IPS-20b (cell line): ENCODE measurements around the gene TNNI3.
"Not testable (repeated sequence)": the region's sequence is repeated elsewhere in the genome, so short reads cannot be mapped to it uniquely, and the experiment has no call there.

ENCODE experiments used
- H3K27ac ChIP-seq: one replicate; pipeline ENCODE4 v1.5.1; 2013; ENCODE audit warnings: low read length
- H3K27me3 ChIP-seq: 2 replicates; pipeline ENCODE4 v1.6.1; 2013; ENCODE audit warnings: mild to moderate bottlenecking, low read length, inconsistent platforms; ENCODE audit not compliant: insufficient read depth
- H3K36me3 ChIP-seq: 2 replicates; pipeline ENCODE4 v1.6.1; 2013; ENCODE audit warnings: low read depth, mild to moderate bottlenecking, inconsistent platforms, low read length, moderate library complexity; ENCODE audit not compliant: insufficient read depth
- H3K4me1 ChIP-seq: 2 replicates; pipeline ENCODE4 v1.6.1; 2013; ENCODE audit warnings: mild to moderate bottlenecking, control low read depth, inconsistent platforms, low read length, moderate library complexity; ENCODE audit not compliant: insufficient read depth
- H3K4me3 ChIP-seq: 2 replicates; pipeline ENCODE4 v1.5.1; 2013; ENCODE audit warnings: mild to moderate bottlenecking, low read length, inconsistent platforms
- H3K9ac ChIP-seq: 2 replicates; pipeline ENCODE4 v1.6.1; 2013; ENCODE audit warnings: low read depth, mild to moderate bottlenecking, inconsistent platforms, low read length, moderate library complexity
- H3K9me3 ChIP-seq: 2 replicates; pipeline ENCODE4 v1.6.1; 2013; ENCODE audit warnings: mild to moderate bottlenecking, low read depth, low read length, inconsistent platforms; ENCODE audit not compliant: insufficient read depth

TNNI3 gene

GRCh38 chr19:55115446-55116065 lies 42.0 kb downstream of the TNNI3 start:
- no peaks in the 10 kb centered on the region for H3K27me3 ChIP-seq
- peaks cover 3% of the 10 kb centered on the region; the same call in 1 of the 2 replicates for H3K4me1 ChIP-seq
- H3K27ac ChIP-seq = no peak overlapping the region
- H3K9me3 ChIP-seq = no peaks in the 10 kb centered on the region
- H3K36me3 ChIP-seq = no peaks in the 10 kb centered on the region
- H3K4me3 ChIP-seq = peak overlapping the region; percentile 89; the same call in 1 of the 2 replicates
- H3K9ac ChIP-seq = no peak overlapping the region

GRCh38 chr19:55114566-55115145 lies 42.9 kb downstream of the TNNI3 start:
- Histone ChIP-seq H3K4me3 (no peak overlapping the region), H3K27ac (no peak overlapping the region), H3K36me3 (peaks cover 7% of the 10 kb centered on the region; the same call in 1 of the 2 replicates), H3K9ac (no peak overlapping the region), H3K9me3 (no peaks in the 10 kb centered on the region), H3K27me3 (no peaks in the 10 kb centered on the region), H3K4me1 (peaks cover 3% of the 10 kb centered on the region; the same call in 1 of the 2 replicates)

GRCh38 chr19:55113570-55114039 lies 43.9 kb downstream of the TNNI3 start:
- Histone ChIP-seq H3K36me3 (peaks cover 7% of the 10 kb centered on the region; the same call in 1 of the 2 replicates), H3K4me3 (no peak overlapping the region), H3K9ac (peak overlapping the region; percentile 51; the same call in 1 of the 2 replicates), H3K9me3 (no peaks in the 10 kb centered on the region), H3K27me3 (no peaks in the 10 kb centered on the region), H3K4me1 (peaks cover 3% of the 10 kb centered on the region; the same call in 1 of the 2 replicates), H3K27ac (no peak overlapping the region)

- Histone ChIP-seq H3K27ac (no peak overlapping the region), H3K9ac (peak overlapping the region; percentile 51; the same call in 1 of the 2 replicates)
These were observed 44.6 kb downstream of the TNNI3 start for GRCh38 chr19:55112777-55113569.

GRCh38 chr19:55112246-55112776 lies 45.2 kb downstream of the TNNI3 start:
- no peak overlapping the region for H3K27ac ChIP-seq

More at GRCh38 chr19:55112777-55113569, 44.6 kb downstream of the TNNI3 start:
- Histone ChIP-seq H3K36me3 (peaks cover 7% of the 10 kb centered on the region; the same call in 1 of the 2 replicates), H3K4me3 (no peak overlapping the region), H3K9me3 (no peaks in the 10 kb centered on the region), H3K27me3 (no peaks in the 10 kb centered on the region), H3K4me1 (peaks cover 3% of the 10 kb centered on the region; the same call in 1 of the 2 replicates)

GRCh38 chr19:55111238-55111831 lies 46.2 kb downstream of the TNNI3 start:
- Histone ChIP-seq H3K9me3 (no peaks in the 10 kb centered on the region), H3K4me1 (peaks cover 3% of the 10 kb centered on the region; the same call in 1 of the 2 replicates), H3K36me3 (peaks cover 7% of the 10 kb centered on the region; the same call in 1 of the 2 replicates), H3K9ac (no peak overlapping the region), H3K4me3 (no peak overlapping the region), H3K27me3 (no peaks in the 10 kb centered on the region), H3K27ac (no peak overlapping the region)

More at GRCh38 chr19:55112246-55112776, 45.2 kb downstream of the TNNI3 start:
- H3K4me1 ChIP-seq = peaks cover 3% of the 10 kb centered on the region; the same call in 1 of the 2 replicates
- no peaks in the 10 kb centered on the region for H3K9me3 ChIP-seq
- no peak overlapping the region for H3K4me3 ChIP-seq
- no peaks in the 10 kb centered on the region for H3K27me3 ChIP-seq
- H3K36me3 ChIP-seq = peaks cover 7% of the 10 kb centered on the region; the same call in 1 of the 2 replicates
- 0 out of 2 replicates have a peak overlapping the region, but pooled peaks have one; percentile 51 for H3K9ac ChIP-seq

- peaks cover 7% of the 10 kb centered on the region; the same call in 1 of the 2 replicates for H3K36me3 ChIP-seq
- no peaks in the 10 kb centered on the region; the same call in 1 of the 2 replicates for H3K4me1 ChIP-seq
- H3K9ac ChIP-seq = no peak overlapping the region
- no peak overlapping the region for H3K4me3 ChIP-seq
- H3K27me3 ChIP-seq = no peaks in the 10 kb centered on the region
- H3K27ac ChIP-seq = no peak overlapping the region
- H3K9me3 ChIP-seq = no peaks in the 10 kb centered on the region
These were observed 47.8 kb downstream of the TNNI3 start for GRCh38 chr19:55109527-55110291.

- not testable (repeated sequence) for H3K4me3 ChIP-seq, H3K9ac ChIP-seq
These were observed 50.3 kb downstream of the TNNI3 start for GRCh38 chr19:55107252-55107651.

GRCh38 chr19:55106591-55106990 lies 50.9 kb downstream of the TNNI3 start:
- no peak overlapping the region for H3K27ac ChIP-seq
- H3K9ac ChIP-seq = no peak overlapping the region
- H3K4me3 ChIP-seq = no peak overlapping the region
- no peaks in the 10 kb centered on the region for H3K27me3 ChIP-seq
- H3K4me1 ChIP-seq = no peaks in the 10 kb centered on the region
- peaks cover 20% of the 10 kb centered on the region; the same call in 1 of the 2 replicates for H3K36me3 ChIP-seq
- no peaks in the 10 kb centered on the region for H3K9me3 ChIP-seq

More at GRCh38 chr19:55107252-55107651, 50.3 kb downstream of the TNNI3 start:
- peaks cover 18% of the 10 kb centered on the region; the same call in 1 of the 2 replicates for H3K36me3 ChIP-seq
- H3K4me1 ChIP-seq, H3K27ac ChIP-seq, H3K9me3 ChIP-seq, H3K27me3 ChIP-seq: not testable (repeated sequence)

- Histone ChIP-seq H3K9me3 (no peaks in the 10 kb centered on the region), H3K4me3 (no peak overlapping the region), H3K27me3 (no peaks in the 10 kb centered on the region), H3K36me3 (peaks cover 17% of the 10 kb centered on the region; the same call in 1 of the 2 replicates), H3K4me1 (no peaks in the 10 kb centered on the region), H3K9ac (no peak overlapping the region), H3K27ac (no peak overlapping the region)
These were observed 52.3 kb downstream of the TNNI3 start for GRCh38 chr19:55105237-55105636.
